Stimulated activated CD4-positive, alpha-beta T cell treated with anti-CD3 and anti-CD28 coated beads, Interleukin-1b, Interleukin-23, amount 100 ng/mL, for 48 hours (primary cell): ENCODE measurements around the gene STXBP3.

Experiments used
- DNase-seq: peaks from one replicate; pipeline ENCODE4 v3.0.0-alpha.2; 2020

The STXBP3 gene

GRCh38 chr1:108808438-108808837 lies 62.0 kb downstream of the STXBP3 start:
- DNase-seq = no peak

DNA sequence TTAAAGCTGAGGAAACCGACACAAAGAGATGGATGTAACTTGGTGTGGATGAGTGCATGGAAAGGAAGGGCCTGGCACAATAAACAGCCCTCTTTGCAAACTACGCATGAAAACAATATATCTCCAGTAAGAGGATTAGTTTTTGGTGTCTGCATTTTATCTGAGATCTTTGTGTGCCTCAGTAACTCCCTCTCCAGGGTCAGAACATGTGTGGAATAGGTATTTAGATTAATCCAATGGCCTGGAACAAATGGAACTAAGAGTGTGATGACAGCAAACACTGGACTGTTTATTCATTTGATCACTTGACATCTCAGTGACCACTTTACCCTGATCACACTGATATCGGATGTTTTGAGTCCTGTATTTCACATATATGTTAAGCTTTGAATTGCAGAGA lies 65.1 kb downstream of the STXBP3 start:
- DNase-seq = no peak

DNA sequence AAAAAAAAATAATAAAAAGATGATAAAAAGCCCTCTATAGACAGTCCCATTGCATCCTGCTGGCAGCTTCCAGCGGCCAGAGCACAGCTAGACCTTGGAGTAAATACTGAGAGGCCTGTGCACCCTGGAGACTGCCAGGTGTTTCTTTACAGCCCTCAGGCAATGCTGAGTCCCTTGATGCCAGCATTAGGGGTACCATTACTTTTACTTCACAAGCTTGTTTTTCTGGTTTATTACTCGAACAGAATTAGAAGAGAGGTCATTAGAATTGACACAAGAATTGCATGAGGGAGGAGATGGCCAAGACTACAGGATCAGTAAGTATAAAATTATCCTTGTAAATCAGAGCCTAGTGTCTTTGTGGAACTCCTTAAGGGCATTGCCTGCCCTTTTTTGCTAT lies 66.9 kb downstream of the STXBP3 start:
- DNase-seq = no peak

DNA sequence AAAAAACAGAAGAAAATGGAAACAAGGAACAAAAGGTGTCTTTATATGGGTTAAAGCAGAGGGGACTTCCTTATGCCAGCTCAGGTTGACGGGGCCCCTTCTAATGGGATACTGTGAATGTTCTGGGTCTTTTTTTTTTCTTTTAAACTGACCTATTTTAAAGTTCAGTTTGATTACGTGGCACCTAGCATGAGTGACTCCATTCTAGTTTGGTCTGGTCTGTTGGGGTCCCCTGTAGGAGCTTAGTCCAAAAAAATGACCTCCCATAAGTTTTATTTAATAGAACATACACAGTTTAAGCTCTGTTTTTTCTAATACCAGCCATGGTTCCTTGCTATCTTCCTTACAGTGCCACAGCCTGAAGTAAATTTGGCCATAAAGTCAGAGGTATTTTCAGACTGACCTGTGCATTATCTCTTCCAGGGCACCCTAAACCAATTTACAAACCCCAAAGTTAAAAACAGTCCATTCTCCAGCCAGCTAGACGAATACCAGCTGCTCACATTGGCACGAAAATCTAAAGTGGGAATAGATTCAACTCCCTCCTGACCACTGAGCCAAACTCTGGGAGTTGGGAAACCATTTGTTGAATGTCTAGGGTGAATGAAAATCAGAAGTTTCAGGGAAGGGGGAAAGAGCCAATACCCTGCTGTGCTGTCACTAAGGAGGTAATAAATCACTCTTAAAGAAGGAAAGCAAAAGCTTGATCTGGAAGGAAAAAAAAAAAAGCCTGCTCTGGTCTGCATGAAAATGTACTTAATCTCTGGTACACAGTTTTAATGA lies 68.1 kb downstream of the STXBP3 start:
- DNase-seq = no peak

GRCh38 chr1:108815566-108815965 lies 69.1 kb downstream of the STXBP3 start:
- no peak for DNase-seq

DNA sequence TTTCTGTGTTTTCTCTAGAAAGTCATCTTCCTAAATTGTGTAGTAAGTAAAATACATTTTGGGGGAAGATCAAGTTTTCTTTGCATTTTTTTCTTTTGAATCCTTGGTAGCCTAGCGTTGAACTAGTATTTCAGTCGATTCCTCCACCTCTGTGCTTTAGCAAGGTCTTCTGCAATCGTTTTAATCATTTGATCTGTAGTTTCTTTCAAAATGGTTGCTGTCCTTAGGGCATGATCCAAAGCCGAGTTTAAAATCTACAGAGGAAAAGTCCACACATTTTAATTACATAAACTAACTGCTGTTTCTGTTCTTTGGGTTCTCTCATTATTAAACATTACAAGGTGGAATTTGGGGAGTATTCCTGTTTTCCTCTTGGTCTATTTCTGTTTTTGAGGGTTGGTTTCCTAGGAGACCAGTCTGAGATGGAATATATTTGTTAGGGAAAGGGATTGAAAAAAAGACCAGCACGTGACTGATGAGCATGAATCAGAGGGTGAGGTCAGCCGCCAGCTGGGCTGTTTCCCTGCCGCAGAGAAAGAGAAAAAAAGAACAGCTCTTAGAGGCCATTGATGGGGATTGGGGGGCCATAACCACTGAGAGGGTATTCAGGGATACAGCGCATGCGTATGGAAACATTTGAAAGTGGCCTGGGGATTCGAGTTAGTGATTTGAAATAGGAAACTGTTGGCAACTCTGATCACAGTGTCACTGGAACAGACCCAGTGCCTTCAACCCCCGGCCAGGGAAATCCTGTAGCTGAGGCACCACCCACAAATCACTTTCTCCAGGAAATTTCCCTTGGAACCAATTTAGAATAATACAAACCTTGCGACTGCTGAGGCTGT lies 69.8 kb downstream of the STXBP3 start:
- DNase-seq = no peak

- DNase-seq = no peak
Observed at GRCh38 chr1:108817016-108817415, 70.5 kb downstream of the STXBP3 start.

DNA sequence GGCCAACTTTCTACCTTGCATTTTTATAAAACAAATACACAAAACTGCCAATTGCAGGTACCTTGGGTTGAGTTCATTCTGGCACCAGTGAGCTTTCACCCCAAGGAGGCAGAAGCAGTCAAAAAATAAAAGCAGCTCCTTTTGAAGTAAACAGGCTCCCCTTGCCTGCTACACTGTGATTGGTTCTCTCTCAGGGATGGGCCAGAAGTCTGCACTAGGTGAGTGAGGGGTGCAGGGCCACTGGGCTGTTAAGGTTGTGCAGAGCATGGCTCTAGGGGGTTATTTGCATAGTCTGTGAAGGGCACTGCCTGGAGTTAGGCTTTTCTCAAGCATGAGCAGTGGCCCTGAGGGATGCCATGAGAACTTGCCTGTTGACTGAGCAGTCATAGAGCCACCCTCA lies 71.3 kb downstream of the STXBP3 start:
- DNase-seq = no peak

DNA sequence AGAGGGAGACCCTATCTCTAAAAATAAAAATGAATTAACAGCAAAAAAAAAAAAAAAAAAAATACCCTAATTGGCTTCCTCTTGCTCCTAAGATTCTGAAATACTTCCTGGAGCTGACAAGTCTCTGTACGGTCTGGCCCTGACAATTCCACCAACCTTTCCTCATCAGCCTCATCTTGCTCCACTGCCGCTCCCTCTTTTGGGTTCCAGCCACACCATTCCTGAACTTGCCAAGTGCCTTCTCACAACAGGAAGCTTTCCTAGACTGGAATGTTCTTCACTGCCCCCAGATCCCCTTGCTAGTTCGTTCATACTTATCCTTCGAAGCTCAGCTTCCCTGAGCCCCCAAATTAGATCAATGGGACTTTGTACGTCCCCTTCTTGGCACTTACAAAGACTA lies 73.4 kb downstream of the STXBP3 start:
- no peak for DNase-seq

GRCh38 chr1:108823632-108824031 lies 77.2 kb downstream of the STXBP3 start:
- no peak for DNase-seq

GRCh38 chr1:108824051-108824450 lies 77.6 kb downstream of the STXBP3 start:
- no peak for DNase-seq

GRCh38 chr1:108826081-108826635 lies 79.7 kb downstream of the STXBP3 start:
- no peak for DNase-seq

GRCh38 chr1:108828074-108828961 lies 81.8 kb downstream of the STXBP3 start:
- peak; percentile 41 for DNase-seq

- no peak for DNase-seq
Observed at GRCh38 chr1:108829498-108829916, 83.0 kb downstream of the STXBP3 start.

DNA sequence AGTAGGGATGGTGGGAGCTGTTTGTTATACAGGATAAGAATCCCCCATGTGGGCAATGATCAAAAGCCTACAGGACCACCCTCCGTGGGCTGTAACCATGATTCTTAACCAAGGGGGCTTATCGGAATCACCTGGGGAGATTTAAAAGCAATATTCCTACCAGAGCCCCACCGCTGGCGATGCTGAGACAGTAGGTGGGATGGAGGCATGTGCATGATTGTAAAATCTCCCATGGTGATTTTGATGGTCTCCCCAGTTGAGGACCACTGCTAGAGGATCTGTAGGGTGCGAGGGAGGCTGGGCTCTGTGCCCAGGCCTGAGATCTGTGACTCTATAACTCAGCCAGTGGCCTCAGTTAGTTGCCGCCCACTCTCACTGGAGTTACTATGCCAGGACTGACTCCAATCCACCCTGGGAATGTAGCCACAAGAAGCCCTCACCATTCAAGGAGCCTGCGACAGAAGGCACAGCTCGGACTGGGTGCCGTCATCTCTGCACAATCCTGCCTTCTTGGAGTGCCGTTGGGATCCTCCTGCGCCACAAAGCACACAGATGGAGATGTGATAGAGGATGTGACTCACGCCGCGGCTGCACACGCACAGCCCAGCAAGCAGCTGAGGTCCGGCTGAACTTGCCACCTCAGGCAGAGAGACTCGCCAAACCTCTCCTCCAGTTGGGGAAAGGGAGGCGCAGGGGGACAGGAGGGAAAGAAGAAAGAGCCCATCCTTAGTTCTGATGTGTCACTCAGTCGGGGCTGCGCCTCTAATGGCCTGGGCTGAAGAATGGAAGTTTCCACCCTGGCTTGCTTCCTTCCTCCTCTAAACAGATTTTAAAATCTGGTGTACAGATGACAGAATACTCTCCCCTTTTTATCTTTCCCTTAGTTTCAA lies 83.9 kb downstream of the STXBP3 start:
- DNase-seq = no peak

GRCh38 chr1:108831225-108831624 lies 84.8 kb downstream of the STXBP3 start:
- DNase-seq = no peak

DNA sequence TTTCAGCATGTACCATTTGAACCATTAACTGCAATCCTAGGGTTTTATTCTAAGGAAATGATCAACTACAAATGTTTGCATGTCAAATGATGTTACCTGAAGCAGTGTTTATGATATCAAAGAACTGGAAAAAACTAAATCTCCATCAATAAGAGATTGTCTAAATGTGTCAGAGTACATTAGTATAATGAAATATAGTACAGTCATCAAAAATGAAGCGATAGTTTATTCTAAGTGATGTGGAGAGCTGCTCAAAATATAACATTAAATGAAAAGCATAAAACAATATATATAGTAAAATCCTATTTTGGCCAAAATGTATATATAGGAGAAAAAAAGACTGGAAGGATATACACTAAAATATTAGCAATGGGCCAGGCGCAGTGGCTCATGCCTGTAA lies 86.5 kb downstream of the STXBP3 start:
- DNase-seq = no peak

- DNase-seq = no peak
Observed at GRCh38 chr1:108841703-108842102, 95.2 kb downstream of the STXBP3 start.

- DNase-seq = no peak
Observed at GRCh38 chr1:108842525-108843181, 96.2 kb downstream of the STXBP3 start.

- no peak for DNase-seq
Observed at GRCh38 chr1:108843390-108844137, 97.1 kb downstream of the STXBP3 start.
